CD4-positive, alpha-beta T cell treated with Interleukin-1 beta for 1 hour (primary cell): ENCODE data around the gene KIAA1671.
A peak's percentile ranks its signal among the peaks of the same experiment; 100 is the strongest.

Experiments used
- DNase-seq, 2 donors: peaks; one replicate each; pipeline ENCODE4 v3.0.0-alpha.2; 2020 to 2022

Gene KIAA1671

DNA sequence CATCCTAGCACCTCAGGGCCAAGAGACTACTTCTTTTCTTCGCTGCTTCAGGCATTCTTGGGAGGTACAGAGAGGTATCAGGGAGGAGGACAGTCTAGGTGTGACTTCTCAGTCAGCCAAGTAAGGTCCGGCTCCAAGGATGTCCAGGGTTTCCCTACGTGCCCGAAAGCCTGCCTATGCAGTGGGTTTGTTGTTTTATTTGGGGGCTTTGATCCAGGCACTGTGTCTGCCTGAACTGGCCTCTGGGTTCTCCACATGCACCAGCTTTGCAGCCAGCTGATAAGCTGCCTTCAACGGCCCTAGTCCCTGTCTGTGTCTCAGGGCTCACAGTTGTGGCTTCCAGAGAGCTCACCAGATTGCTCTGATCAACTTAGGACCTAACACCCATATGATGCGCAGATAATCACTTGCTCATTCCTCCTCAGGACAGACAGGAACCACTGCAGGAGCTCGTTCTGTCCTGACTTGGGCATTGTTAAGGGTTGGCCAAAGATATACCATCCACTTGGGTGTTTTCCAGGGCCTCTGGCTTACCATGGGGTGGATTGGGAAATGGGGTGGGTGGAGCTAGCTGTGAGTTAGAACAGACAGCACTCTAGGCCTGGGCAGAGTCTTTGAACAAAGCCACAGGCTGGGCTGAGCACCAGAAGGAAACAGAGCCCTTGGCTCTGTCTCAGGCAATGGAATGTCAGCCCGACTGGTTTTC is 201.6 kb downstream of the KIAA1671 start:
- DNase-seq = no peak

DNA sequence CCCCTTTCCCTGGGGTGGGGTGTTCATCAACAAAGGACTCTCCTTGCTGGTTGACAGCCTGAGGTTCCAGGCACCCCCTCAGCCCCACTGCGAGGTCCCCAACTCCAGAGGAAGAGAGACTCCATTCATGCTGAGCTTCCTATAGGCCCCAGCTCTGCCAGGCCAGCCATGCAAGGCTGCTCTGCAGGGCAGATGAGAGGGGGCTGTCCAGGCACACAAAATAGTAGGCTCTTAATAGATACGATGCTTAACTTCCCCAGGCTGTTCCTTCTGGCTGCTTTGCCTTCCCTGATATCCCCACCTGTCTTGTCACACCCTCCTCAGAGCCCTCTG is 202.1 kb downstream of the KIAA1671 start:
- no peak for DNase-seq

DNA sequence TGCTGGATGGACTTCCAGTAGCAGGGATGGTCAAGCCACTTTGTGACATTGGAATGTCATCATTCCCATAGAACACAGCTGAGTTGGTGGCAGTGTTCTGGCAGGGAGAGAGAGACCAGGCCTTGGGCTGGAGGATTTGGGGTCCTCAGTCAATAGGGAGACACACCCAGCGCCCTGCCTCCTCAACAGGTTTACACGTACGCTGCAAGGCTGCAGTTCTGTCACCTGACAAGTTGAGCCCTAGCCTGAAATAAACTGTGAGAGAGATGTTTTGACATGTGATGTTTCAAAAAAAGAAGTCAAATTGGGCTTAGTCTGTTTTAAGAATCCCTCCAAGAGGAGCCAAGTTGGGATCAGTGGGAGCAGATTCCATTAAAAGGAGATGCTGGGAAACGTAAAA is 204.2 kb downstream of the KIAA1671 start:
- no peak for DNase-seq

DNA sequence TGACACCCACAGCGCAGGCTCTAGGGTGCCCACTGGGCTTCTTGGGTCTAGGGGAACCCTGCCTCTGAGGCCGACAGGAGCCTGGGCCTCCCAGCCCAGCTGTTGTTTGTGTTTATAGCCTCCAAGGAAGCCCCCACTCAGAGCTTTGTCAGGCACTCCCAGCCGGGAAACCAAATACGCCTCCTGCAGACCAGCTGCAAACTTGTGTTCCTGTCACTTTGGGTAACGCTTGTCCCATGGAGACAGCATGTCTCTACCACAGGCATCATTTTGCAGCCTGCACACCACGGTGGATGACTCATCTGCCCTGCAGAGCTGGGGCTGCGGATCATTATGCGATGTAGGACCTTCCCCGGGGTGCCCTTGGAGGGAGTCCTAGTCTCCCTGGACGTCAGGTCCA is 206.5 kb downstream of the KIAA1671 start:
- DNase-seq = no peak

DNA sequence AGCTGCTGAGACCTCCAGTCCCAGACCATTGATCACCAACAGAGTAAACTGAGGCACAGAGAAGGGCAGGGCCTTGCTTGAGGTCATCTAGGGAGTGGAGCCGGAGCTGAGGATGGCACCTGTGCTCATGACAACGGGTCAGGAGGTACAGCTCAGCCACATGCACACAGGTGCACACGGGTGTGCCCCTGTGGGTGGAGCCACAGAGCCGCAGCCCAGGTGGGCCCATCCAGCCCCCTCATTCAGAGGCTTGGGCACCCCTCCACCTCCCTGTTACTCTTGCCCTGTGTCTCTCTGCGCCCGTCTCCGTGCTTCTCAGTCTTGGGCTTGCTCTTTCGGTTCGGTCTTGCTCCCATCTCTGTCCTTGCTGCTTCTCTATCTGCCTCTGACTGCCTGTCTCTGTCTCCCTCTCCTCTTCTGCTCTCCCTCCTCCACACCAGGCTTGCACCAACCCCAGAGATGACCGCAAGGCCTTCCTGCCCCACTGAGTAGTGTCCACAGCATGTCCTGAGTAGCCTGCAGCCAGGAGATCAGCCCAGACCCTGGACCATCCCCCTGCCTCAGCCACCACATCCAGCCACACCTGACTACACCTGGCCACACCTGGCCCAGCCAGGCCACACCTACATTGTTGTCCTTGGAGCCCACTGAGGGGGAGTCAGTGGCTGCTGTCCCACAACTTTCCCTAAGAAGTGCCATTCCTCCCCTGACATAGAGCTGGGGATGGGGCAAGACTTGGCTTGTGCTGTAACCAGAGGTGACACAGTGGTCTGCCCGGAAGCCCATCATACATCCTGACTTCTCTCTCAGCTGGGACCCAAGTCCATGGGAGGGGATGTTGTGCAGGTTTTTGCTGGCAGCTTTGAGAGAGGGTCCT is 207.8 kb downstream of the KIAA1671 start:
- no peak for DNase-seq

DNA sequence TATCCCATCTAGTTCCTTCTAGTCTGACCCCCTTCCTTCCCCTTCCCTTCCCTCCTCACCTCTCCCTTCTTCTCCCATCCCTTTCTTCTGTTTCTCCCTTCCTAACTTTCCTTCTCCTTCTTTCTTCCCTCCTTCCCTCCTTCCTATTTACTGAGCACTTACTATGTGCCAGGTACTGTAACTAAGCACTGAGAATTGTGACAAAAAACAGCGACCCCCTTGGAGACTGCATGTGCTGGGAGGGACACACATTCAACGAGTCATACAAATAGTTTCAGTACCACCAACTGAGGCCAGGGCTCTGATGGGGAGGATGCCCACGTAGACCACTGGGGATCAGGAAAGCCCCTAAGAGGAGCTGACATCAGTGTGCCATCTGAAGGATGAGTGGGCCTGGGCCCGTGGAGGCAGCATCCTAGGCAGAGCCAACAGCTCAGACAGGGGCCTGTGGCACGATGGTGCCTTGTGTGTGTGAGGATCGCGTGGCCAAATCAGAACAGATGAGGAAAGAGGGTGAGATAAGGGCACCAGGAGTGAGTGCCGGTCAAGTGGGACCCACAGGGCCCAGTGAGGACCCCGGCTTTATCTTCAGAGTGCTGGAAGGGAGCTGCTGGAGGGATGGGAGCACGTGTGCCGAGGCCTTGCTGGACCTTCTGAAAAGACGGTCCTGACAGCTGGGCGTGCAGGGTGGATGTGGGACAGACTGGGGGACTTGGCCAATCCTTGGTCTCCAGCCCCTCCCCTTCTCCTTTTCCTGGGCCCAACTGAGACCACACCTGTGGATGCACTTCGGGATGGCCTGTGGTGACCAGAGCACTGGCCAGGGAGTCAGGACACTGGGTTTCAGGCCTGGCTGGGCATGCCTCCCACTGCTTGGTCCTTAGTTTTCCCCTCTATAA is 208.8 kb downstream of the KIAA1671 start:
- no peak for DNase-seq

DNA sequence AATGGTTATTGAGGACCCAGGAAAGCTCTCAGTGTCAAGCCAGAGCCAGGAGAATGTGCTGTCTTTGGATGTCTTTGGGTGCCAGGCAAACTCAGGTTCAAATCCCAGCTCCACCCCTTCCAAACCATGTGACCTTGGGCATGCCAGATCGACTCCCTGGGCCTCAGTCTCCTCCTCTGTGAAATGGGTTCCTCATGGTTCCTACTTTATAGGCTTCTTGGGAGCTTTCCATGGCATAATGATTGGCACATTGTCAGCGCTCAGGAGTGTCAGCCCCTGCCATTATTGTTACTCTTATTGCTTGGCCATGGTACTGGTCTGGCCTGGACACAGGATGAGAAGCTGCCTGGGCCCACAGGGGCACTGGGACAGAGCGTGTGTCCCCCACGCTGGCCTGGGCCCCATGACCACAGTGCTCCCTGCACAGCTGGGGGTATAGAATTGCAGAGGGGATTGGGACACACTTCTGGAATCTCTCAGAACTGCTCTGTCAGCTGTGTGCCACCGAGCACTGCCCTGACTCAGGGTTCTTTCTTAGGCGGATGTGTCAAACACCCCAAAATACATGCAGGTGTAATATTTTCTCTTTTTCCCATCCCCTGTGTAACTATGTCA is 209.5 kb downstream of the KIAA1671 start:
- DNase-seq = no peak

DNA sequence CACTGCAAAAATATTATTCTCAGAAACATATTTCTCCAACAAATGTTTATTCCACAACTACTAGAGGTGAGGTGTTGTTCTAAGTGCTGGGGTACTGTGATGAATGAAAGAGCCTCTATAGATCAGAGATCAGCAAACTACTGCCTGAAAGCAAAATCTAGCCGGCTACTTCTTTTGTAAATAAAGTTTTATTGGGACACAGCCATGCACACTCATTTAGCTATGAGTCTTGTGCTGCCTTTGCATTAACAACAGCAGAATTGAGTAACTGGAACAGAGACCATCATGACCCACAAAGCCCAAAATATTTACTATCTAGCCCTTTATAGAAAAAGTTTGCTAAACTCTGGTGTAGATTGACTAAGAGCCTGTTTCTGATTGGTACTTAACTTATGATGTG is 210.0 kb downstream of the KIAA1671 start:
- DNase-seq = no peak

DNA sequence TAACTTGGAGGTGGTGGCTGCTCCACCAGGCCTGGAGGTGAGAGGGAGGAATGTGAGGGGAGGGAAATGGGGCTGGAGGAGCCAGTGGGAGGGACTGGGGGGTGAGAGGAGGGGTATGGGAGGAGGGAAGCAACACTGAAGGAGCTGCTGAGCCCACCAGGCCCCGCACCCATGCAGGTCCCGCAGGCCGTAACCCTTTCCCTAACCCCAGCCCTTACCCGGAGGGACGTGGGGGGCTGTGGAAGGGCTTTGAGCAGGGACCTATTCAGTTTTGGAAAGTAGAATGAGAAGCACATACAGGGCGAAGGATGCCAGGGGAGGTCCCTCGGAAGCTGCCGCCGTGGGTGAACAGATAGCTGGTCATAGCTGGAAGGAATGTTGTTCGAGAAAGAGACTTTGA is 213.3 kb downstream of the KIAA1671 start:
- no peak for DNase-seq

DNA sequence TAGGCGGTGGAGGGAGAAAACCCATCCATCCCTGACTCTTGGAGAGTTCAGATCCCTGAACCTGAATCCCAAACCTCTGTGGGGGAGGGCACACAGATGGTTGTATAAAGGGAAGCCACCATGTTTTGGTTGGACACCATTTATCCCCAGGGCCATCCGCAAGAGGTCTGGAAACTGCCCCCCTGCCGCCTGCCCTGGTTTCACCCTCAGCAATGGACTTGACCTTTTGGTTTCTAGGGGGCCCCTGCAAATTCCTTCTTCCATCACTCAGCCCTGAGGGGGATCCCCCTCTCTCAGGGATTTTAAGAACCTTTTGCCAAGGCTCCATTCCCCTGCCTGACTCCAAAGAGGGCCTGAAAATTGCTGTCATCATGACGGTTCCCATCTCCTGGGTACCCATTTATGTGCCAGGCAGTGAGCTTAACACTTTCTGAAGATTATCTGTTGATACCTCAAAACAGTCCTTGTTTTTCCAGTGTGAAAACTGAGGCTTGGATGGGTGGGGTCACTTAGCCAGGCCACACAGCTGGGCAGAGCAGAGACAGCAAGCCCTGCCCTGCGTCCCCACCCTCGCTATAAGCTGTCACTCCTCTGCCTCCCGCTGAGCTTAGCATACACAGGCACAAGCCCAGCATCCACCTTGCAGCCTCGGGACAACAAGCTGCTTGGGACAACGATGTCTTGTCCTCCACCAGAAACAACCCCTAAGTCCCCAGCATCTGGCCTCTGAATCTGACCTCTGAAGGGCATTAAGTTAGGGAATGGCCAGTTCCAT is 213.9 kb downstream of the KIAA1671 start:
- no peak for DNase-seq

DNA sequence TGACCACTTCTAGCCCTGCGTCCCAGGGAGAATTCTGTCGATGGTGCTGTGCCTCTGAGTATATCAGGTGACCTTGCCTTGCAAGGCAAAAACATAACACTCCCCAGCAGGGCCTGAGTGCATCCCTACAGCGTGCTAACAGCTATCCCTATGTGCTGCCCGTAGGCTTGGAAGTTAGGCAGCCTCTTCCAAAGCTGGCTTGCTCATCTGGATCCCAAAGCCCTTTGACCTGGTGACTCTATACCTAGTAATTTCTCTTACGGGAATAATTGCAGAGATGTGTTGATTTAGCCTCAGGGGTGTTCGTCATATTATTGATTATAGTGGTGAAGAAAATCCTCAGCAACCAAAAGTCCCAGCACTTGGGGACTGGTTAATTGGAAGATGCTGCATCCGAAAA is 214.6 kb downstream of the KIAA1671 start:
- no peak for DNase-seq

DNA sequence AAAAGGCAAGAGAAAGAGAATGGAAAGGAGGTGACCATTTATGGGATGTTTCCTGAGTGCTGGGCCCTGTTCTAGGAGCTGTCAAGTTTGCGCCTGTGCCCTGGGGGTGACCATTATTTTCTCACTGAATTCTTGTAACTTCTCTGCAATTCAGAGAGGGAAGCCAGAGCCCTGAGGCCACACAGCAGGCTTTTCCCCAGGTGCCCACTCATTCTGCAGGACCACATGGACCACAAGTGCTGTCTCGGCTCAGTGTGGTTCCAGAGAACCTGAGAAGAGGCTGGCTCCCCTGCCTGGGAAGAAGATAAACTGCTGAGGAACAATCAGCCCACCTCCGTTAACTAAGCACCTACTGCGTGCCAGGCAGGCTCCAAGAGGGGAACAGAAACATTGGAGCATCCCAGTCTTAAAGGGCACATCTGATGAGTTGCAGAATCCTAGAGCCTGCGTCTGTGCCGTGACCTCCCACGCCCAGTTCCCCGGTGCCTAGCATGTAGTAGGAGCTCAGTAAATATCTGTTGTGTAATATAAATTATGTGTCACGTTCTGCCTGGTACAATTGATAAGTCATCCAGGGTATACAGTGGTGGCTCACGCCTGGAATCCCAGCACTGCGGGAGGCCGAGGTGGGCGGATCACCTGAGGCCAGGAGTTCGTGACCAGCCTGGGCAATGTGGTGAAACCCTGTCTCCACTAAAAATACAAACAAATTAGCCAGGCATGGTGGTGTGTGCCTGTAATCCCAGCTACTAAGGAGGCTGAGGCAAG is 215.5 kb downstream of the KIAA1671 start:
- no peak for DNase-seq

DNA sequence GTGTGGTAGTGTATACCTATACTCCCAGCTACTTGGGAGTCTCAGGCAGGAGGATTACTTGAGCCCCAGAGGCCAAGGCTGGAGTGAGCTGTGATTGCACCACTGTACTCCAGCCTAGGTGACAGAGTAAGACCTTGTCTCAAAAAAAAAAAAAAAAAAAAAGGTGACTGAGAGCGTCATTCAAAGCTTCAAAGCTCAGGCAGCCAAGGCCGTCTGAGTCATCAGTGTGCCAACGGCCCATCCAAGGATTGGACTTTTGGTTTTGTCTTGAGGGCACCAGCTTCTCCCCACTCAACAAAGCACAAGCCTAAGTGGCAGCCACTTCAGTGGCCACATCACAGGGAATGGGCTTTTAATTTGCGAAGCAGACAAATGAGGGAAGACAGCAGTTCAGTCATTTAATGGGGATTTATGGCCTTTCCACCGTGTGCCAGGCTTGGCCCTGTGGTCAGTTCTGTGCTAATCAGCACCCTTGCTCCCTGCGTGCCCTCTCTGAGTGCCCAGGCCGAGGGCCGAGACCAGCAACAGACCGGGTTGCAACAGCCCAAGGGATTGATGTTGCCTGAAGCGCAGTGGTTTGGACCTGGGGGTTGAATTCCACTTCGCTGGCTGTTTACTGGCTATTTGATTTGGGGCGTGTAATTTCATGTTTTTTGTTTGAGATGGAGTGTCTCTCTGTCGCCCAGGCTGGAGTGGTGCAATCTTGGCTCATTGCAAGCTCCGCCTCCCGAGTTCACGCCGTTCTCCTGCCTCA is 216.9 kb downstream of the KIAA1671 start:
- no peak for DNase-seq

DNA sequence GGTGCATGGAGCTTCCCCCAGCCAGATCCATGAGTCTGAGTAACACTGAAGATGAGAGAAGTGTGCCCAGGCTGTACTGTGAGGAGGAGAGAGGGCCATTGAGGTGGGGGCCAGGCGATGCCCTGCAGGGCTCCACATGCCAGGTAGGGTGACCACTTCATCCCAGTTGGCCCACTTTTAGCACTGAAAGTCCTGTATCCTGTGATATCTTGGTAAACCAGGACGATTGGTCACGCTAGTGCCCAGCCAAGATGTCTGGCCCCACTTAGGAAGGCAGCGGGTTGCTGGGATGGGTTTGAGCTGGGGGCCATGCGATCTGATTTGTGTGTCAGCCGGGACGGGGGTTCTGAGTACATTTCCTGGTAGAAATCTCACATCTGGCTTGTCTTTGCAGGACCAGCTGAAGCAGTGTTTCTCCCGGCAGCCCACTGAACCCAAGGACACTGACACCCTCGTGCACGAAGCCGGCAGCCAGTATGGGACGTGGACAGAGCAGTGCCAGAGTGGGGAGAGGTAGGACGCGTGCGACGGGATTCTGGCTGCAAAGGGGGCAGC is 218.0 kb downstream of the KIAA1671 start:
- DNase-seq = no peak

DNA sequence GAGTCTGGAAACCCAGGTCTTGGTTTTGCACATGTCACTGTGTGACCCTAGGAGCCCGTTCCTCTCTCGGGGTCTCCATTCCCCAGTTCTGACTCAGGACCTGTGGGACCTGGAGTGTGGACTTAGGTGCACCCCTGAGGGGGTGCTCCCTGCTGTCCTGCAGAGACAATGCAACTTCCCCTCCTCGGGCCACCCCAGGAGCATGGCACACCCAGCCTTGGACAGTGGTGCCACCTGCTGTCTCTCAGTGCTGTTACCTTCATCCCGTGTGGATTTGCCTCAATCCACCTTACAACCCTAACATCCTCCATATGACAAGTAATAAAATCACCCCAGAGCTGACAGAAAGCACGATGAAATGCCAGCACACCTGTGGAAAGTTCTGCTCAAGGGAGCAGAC is 219.6 kb downstream of the KIAA1671 start:
- DNase-seq = peak; percentile 22 to 33

DNA sequence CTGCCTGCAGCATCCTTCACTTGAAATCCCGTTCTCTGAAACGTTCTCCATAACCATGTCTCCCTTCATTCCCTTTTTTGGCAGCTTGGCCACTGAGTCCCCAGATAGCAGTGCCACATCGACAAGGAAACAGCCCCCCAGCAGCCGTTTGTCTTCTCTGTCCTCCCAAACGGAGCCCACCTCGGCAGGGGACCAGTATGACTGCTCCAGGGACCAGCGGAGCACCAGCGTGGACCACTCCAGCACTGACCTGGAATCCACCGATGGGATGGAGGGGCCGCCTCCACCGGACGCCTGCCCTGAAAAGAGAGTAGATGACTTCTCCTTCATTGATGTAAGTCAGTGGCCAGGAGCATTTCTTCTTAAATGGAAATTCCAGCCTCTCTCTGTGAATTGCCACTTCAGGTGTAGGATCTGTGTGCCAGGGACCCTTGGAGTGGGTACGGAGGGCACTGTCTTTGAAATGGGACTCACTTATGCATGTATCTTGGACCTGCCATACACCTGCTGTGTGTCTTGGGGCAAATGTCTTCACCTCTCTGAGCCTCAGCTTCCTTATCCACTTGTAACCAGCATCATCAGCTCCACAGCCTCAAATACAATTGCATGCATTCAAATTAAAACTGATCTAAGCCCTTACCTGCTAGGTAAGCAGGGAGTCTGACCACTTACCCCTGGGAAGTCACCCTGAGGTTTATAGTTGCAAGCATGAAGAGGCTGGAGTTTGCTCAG is 221.8 kb downstream of the KIAA1671 start:
- no peak for DNase-seq

DNA sequence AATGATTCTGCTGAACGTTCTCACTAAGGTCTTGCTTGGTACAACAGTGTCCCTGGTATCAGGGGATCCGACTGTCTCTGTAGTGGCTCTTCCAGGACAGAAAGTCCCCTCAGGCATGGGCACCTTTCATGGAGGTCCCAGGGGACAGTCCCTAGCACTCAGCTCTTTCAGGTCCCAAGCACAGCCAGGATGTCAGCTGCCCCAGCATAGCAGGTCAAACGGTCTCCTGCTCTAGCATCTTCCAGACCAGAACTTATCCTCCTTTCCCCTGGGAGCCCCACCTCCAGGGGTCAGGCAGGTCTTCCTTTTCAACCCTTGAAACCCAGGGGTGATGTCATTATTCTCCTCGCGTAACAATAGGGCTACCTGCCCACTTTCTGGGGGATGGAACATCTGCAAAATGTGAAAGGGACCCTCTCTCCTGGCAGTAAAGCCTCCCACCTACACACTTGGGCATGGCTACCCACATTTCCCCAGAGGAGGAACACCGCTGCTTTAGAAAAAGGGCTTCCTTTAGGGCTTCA is 222.4 kb downstream of the KIAA1671 start:
- no peak for DNase-seq

DNA sequence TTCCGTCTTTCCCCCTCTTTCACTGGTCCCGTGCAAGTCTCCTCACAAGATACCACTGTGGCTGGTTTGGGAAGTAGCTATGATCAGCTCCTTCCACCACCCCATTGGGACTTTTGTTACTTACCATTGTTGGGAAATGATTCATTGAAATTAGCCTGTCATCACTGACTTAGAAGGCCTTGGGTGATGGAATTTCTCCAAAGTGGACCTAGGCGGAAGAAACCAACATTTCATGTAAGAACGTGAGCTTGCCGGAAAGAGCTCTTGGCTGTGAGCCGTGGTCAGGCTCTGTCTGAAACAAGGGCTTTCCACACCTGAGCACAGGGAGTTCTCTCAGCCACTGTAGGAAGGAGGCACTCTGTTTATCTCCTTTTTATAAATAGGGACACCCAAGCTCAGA is 223.7 kb downstream of the KIAA1671 start:
- DNase-seq = no peak

DNA sequence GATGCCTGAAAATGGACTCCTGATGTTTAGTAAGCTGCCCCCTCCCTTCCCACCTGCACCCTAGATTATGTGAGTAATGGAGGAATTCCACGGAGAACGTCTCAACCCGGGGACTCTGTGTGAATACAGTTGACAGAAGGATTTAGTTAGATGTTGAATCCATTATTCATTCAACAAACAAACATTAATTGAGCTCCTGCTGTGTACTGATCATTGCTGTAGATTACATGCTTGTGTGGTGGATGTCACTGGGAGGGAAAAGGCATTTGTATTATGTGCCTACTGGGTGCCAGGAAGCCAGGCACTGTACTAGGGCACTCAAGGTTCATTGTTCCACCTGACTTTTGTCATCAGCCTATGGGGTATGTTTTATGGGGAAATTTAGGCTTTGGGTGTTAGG is 224.3 kb downstream of the KIAA1671 start:
- no peak for DNase-seq
